HCT116 (cell line): ENCODE data around the gene GAK. TPM values are rescaled to one million over a fixed set of nuclear protein-coding genes. Genes with fewer than 3 reads are reported as not detected.

Experiments used
- ATAC-seq: fragments of 200-7000 bp; cut with Tn5 transposase; 2 replicates; pipeline ENCODE4 v1.9.1; 2020; ENCODE audit warnings: mild to moderate bottlenecking, moderate library complexity
- BruUV-seq: library from RNA; stranded (reverse); fragments of 400-500 nt; replicated peaks from 2 replicates; lab custom pipeline; 2021; lab: Mats Ljungman, UMichigan
- CTCF ChIA-PET: fragments of 300-600 bp; sonication (Branson Sonifier 250); formaldehyde crosslinking; loops from one replicate; lab custom pipeline; 2021; ENCODE audit warnings: antibody characterized with exemption; lab: Charles Lee
- POLR2A ChIA-PET: fragments of 300-600, 350-600 bp; sonication (Branson Sonifier 250); formaldehyde crosslinking; loops from one replicate; lab custom pipeline; 2021; ENCODE audit warnings: antibody characterized with exemption; lab: Charles Lee
- RAD21 ChIA-PET, 2 experiments: fragments of 300-600 bp; sonication (Branson Sonifier 250); formaldehyde crosslinking; loops; one replicate each; lab custom pipeline; 2023; ENCODE audit warnings: low total read pairs in 2 of 2; ENCODE audit not compliant: uncharacterized antibody in 2 of 2, unreplicated experiment in 2 of 2, low non-redundant PET in 1 of 2; lab: Charles Lee
- DNase-seq: peaks from one replicate; pipeline ENCODE4 v3.0.0-alpha.2; 2010; ENCODE audit warnings: low read depth, low spot score
- H2AFZ ChIP-seq: fragments of 200-600 bp; shearing (Covaris generic), sonication (generic); 2 replicates; pipeline ENCODE4 v1.6.1; 2017; ENCODE audit warnings: low read depth, mixed run types, mixed read lengths, antibody characterized with exemption, low read length; ENCODE audit not compliant: poor library complexity, severe bottlenecking
- H3K27ac ChIP-seq: 2 replicates; pipeline ENCODE4 v1.5.1; 2012; ENCODE audit warnings: low read depth, low read length
- H3K27me3 ChIP-seq: fragments of 200-600 bp; sonication (generic); 2 replicates; pipeline ENCODE4 v1.6.1; 2016; ENCODE audit warnings: mixed run types, low read length, mixed read lengths; ENCODE audit not compliant: insufficient read depth
- H3K36me3 ChIP-seq, 2 experiments: fragments of 200-500 bp in 1 of 2; fragments of 200-600 bp in 1 of 2; sonication (Bioruptor generic) in 1 of 2; sonication (generic) in 1 of 2; 2 replicates each; pipeline versions ENCODE4 v1.5.1 to v1.6.1; 2014 to 2016; ENCODE audit warnings: low read length in 2 of 2, inconsistent platforms in 1 of 2, mixed read lengths in 1 of 2, mixed run types in 1 of 2; ENCODE audit not compliant: insufficient read depth in 2 of 2, control insufficient read depth in 1 of 2
- H3K4me1 ChIP-seq, 2 experiments: fragments of 200-600 bp in 1 of 2; sonication (generic) in 1 of 2; 2 replicates each; pipeline versions ENCODE4 v1.5.1 to v1.6.1; 2012 to 2017; ENCODE audit warnings: low read length in 2 of 2, inconsistent platforms in 1 of 2, mild to moderate bottlenecking in 1 of 2, mixed read lengths in 1 of 2, mixed run types in 1 of 2, moderate library complexity in 1 of 2; ENCODE audit not compliant: insufficient read depth in 2 of 2, control insufficient read depth in 1 of 2
- H3K4me2 ChIP-seq: fragments of 200-600 bp; sonication (generic); 2 replicates; pipeline ENCODE4 v1.6.1; 2017; ENCODE audit warnings: mixed run types, low read length, mixed read lengths
- H3K4me3 ChIP-seq, 2 experiments: fragments of 200-600 bp in 1 of 2; sonication (generic) in 1 of 2; replicated peaks in 1 of 2; 2 replicates each; pipeline ENCODE4 v1.5.1; 2011 to 2016; ENCODE audit warnings: low read length in 2 of 2, control low read depth in 1 of 2, low read depth in 1 of 2, mild to moderate bottlenecking in 1 of 2, mixed read lengths in 1 of 2, mixed run types in 1 of 2
- H3K79me2 ChIP-seq: fragments of 200-600 bp; sonication (generic); 2 replicates; pipeline ENCODE4 v1.6.1; 2017; ENCODE audit warnings: mild to moderate bottlenecking, mixed run types, low read length, moderate library complexity, mixed read lengths; ENCODE audit not compliant: insufficient read depth
- H3K9ac ChIP-seq: fragments of 200-600 bp; sonication (generic); 2 replicates; pipeline ENCODE4 v1.6.1; 2016; ENCODE audit warnings: low read length, mixed read lengths
- H3K9me2 ChIP-seq: fragments of 200-600 bp; sonication (generic), shearing (Covaris generic); 2 replicates; pipeline ENCODE4 v1.6.1; 2017; ENCODE audit warnings: mixed run types, mild to moderate bottlenecking, moderate library complexity; ENCODE audit not compliant: insufficient read depth
- H3K9me3 ChIP-seq, 2 experiments: fragments of 200-500 bp in 1 of 2; fragments of 200-600 bp in 1 of 2; sonication (Bioruptor generic) in 1 of 2; sonication (generic) in 1 of 2; 2 replicates each; pipeline ENCODE4 v1.6.1; 2014 to 2017; ENCODE audit warnings: low read length in 2 of 2, mixed read lengths in 2 of 2, inconsistent platforms in 1 of 2, low read depth in 1 of 2, mild to moderate bottlenecking in 1 of 2, mixed run types in 1 of 2, moderate library complexity in 1 of 2; ENCODE audit not compliant: control insufficient read depth in 1 of 2, insufficient read depth in 1 of 2
- H4K20me1 ChIP-seq: fragments of 200-600 bp; sonication (generic), shearing (Covaris generic); 2 replicates; pipeline ENCODE4 v1.6.1; 2017; ENCODE audit warnings: mixed run types, mild to moderate bottlenecking, moderate library complexity; ENCODE audit not compliant: insufficient read depth
- CBX3 ChIP-seq: IDR thresholded peaks from 2 replicates; pipeline ENCODE4 v1.6.1; 2012; ENCODE audit warnings: low read depth
- CTCF ChIP-seq, 3 experiments: fragments of 200-600 bp in 1 of 3; sonication (generic) in 1 of 3; IDR thresholded peaks in 2 of 3; conservative IDR thresholded peaks in 1 of 3; 2 replicates each; pipeline ENCODE4 v1.5.1; 2012 to 2017; ENCODE audit warnings: low read depth in 2 of 3, low read length in 2 of 3, antibody characterized with exemption in 1 of 3, borderline replicate concordance in 1 of 3, control low read depth in 1 of 3, mild to moderate bottlenecking in 1 of 3, mixed read lengths in 1 of 3, mixed run types in 1 of 3, moderate library complexity in 1 of 3; ENCODE audit not compliant: insufficient read depth in 1 of 3
- EGR1 ChIP-seq: IDR thresholded peaks from 2 replicates; pipeline ENCODE4 v1.6.1; 2012; ENCODE audit warnings: low read depth
- EZH2 ChIP-seq: fragments of 200-600 bp; sonication (generic); IDR thresholded peaks from 2 replicates; pipeline ENCODE4 v1.6.1; 2017; ENCODE audit warnings: antibody characterized with exemption, mixed run types
- JUND ChIP-seq: IDR thresholded peaks from 2 replicates; pipeline ENCODE4 v1.6.1; 2012
- ZFX ChIP-seq: fragments of 450-650 bp; IDR thresholded peaks from 2 replicates; pipeline ENCODE4 v1.6.1; 2017
- intact Hi-C: fragments of 100-400 bp; cut with micrococcal nuclease; formaldehyde crosslinking; loops from 2 replicates; pipeline ENCODE4 v1.10.0; 2022
- total RNA-seq: library from RNA; stranded (reverse); gene quantifications from one replicate; pipeline ENCODE4 v1.2.1, GENCODE V29; 2021; ENCODE audit not compliant: unreplicated experiment
- TF ChIP-seq, protein P1 (sequence below): IDR thresholded peaks from 2 replicates; pipeline ENCODE4 v1.6.1; 2012

Gene GAK
- total RNA-seq, 1 experiment from 2014 or later, result 123 TPM

GRCh38 chr4:972651-973424 lies 40.7 kb upstream of the GAK start:
- peak; percentile 65 for ATAC-seq
- intact Hi-C loops, result loop anchor here (2.0 kb wide), 1 partner anchor 14 kb away; the partner anchor contains the start of gene IDUA
- no peak overlapping the region for H2AFZ ChIP-seq
- H3K9ac ChIP-seq, result peak overlapping the region; percentile 71
- no TSS peak for BruUV-seq
- H3K4me3 ChIP-seq, result peak overlapping the region; percentile 68 to 80
- RAD21 ChIA-PET, result no interaction called here
- no peaks in the 10 kb centered on the region for H4K20me1 ChIP-seq
- H3K9me3 ChIP-seq, result no peaks in the 10 kb centered on the region
- H3K4me1 ChIP-seq, result peaks cover 9 to 19% of the 10 kb centered on the region in 2 experiments; a peak in 3 of 4 replicates
- H3K4me2 ChIP-seq, result peak overlapping the region; percentile 92
- POLR2A ChIA-PET, result no interaction called here
- H3K27ac ChIP-seq, result peak overlapping the region; percentile 58; the same call in 1 of the 2 replicates
- CTCF ChIA-PET, result no interaction called here
- no peaks in the 10 kb centered on the region for H3K27me3 ChIP-seq
- H3K9me2 ChIP-seq, result no peaks in the 10 kb centered on the region
- no peaks in the 10 kb centered on the region for H3K36me3 ChIP-seq
- H3K79me2 ChIP-seq, result no peaks in the 10 kb centered on the region
- TF ChIP-seq CBX3 (no peak), JUND (no peak), ZFX (peak; percentile 68; the same call in 1 of the 2 replicates), EGR1 (no peak), CTCF (IDR thresholded peaks at IDR 0.05 in 2 of 3, conservative IDR thresholded peaks at IDR 0.05 in 1 of 3; ENCODE audit: borderline replicate concordance in 1 of 3, insufficient read depth in 1 of 3, low read depth in 2 of 3, low read length in 2 of 3) (no peak), EZH2 (no peak)
- TF ChIP-seq, protein P1, sequence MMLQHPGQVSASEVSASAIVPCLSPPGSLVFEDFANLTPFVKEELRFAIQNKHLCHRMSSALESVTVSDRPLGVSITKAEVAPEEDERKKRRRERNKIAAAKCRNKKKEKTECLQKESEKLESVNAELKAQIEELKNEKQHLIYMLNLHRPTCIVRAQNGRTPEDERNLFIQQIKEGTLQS, result no peak
- no peak for DNase-seq
